ENCODE results near the gene TGFBRAP1. TPM values are rescaled to one million over a fixed set of nuclear protein-coding genes. Genes with fewer than 3 reads are reported as not detected.

Gene TGFBRAP1
- total and polyA plus RNA-seq, 9 of the 15 experiments (the other 6 are each of a cell fraction or from before 2014, with no cell fraction given) = 3.7 to 18.0 (median 11.0) TPM

- TF ChIP-seq KDM5B (IDR thresholded peaks at IDR 0.05; ENCODE audit: insufficient replicate concordance, low read depth, low read length) (no peak), NKRF (IDR thresholded peaks at IDR 0.05; ENCODE audit: borderline replicate concordance) (0 out of 2 replicates have a peak, but pooled peaks have one; percentile 34), ZNF57 (CRISPR knock-in tag; IDR thresholded peaks at IDR 0.05) (no peak), EHMT2 (IDR thresholded peaks at IDR 0.05) (no peak), ZNF584 (CRISPR knock-in tag; IDR thresholded peaks at IDR 0.05; ENCODE audit: low read depth) (no peak), ARID3B (CRISPR knock-in tag; IDR thresholded peaks at IDR 0.05; ENCODE audit: borderline replicate concordance) (no peak), ZBTB12 (CRISPR knock-in tag; IDR thresholded peaks at IDR 0.05) (no peak), ZFPM2 (CRISPR knock-in tag; IDR thresholded peaks at IDR 0.05) (no peak), YY1 (IDR thresholded peaks at IDR 0.05; ENCODE audit: borderline replicate concordance in 1 of 3, control insufficient read depth in 1 of 3, extremely low read depth in 1 of 3, insufficient read depth in 3 of 3, insufficient read length in 1 of 3, insufficient replicate concordance in 2 of 3, low read depth in 1 of 3, low read length in 2 of 3) (peak in 1 of 3 experiments; percentile 58), TAF7 (tag; IDR thresholded peaks at IDR 0.05) (no peak), ZNF445 (CRISPR knock-in tag; IDR thresholded peaks at IDR 0.05; ENCODE audit: low read depth) (no peak), MEF2A (IDR thresholded peaks at IDR 0.05; ENCODE audit: control insufficient read depth, low read depth, low read length) (no peak), MTA2 (IDR thresholded peaks at IDR 0.05; ENCODE audit: low read depth) (no peak), HDGF (IDR thresholded peaks at IDR 0.05) (peak; percentile 64; the same call in 1 of the 2 replicates), TAL1 (IDR thresholded peaks at IDR 0.05) (no peak), TGIF2 (CRISPR knock-in tag; IDR thresholded peaks at IDR 0.05) (no peak), ZBTB7A (IDR thresholded peaks at IDR 0.05; ENCODE audit: borderline replicate concordance, control insufficient read depth, low read depth, low read length) (no peak), HMG20B (CRISPR knock-in tag; IDR thresholded peaks at IDR 0.05) (no peak), NR4A1 (CRISPR knock-in tag; IDR thresholded peaks at IDR 0.05) (no peak), NR4A1 (tag; IDR thresholded peaks at IDR 0.05) (no peak)
- TF ChIP-seq, protein P1, sequence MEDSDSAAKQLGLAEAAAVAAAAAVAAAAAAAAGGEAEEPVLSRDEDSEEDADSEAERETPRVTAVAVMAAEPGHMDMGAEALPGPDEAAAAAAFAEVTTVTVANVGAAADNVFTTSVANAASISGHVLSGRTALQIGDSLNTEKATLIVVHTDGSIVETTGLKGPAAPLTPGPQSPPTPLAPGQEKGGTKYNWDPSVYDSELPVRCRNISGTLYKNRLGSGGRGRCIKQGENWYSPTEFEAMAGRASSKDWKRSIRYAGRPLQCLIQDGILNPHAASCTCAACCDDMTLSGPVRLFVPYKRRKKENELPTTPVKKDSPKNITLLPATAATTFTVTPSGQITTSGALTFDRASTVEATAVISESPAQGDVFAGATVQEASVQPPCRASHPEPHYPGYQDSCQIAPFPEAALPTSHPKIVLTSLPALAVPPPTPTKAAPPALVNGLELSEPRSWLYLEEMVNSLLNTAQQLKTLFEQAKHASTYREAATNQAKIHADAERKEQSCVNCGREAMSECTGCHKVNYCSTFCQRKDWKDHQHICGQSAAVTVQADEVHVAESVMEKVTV (CRISPR knock-in tag; IDR thresholded peaks at IDR 0.05) = no peak
Observed at GRCh38 chr2:105328281-105329196, 996 bp downstream of the TGFBRAP1 start (continued).
